ENCODE measurements around the gene MICAL3. TPM values are rescaled to one million over a fixed set of nuclear protein-coding genes. Genes with fewer than 3 reads are reported as not detected.

Gene MICAL3
- total and polyA plus RNA-seq, 7 donors: 9.6 to 94.2 (median 35.0) TPM

GRCh38 chr22:17882727-17883126, 141.6 kb downstream of the MICAL3 start:
- Histone ChIP-seq H3K4me3 (no peak overlapping the region), H3K36me3 (peaks cover 0 to 97% (median 48%) of the 10 kb centered on the region in 4 donors), H3K9me3 (no peaks in the 10 kb centered on the region), H3K27me3 (no peaks in the 10 kb centered on the region), H3K4me1 (peaks cover 0 to 5% (median 0%) of the 10 kb centered on the region in 4 donors), H3K27ac (no peak overlapping the region)
- no peak for TF ChIP-seq CTCF (IDR thresholded peaks at IDR 0.05)
- no peak for TF ChIP-seq POLR2A (IDR thresholded peaks at IDR 0.05)
- no peak for TF ChIP-seq EP300 (IDR thresholded peaks at IDR 0.05)
- no peak for TF ChIP-seq POLR2AphosphoS5 (IDR thresholded peaks at IDR 0.05)
- WGBS, 2 donors: 92 to 94% methylated on average over 8 of the region's 8 CpGs
- no peak for DNase-seq
- intact Hi-C loops (cut with DNase I): no loop called here

- intact Hi-C loops (cut with DNase I): no loop called here
- Histone ChIP-seq H3K4me3 (no peak overlapping the region), H3K27ac (no peak overlapping the region), H3K36me3 (peaks cover 0 to 93% (median 45%) of the 10 kb centered on the region in 4 donors), H3K27me3 (no peaks in the 10 kb centered on the region), H3K9me3 (no peaks in the 10 kb centered on the region), H3K4me1 (peaks cover 0 to 5% (median 0%) of the 10 kb centered on the region in 4 donors)
- TF ChIP-seq POLR2A (IDR thresholded peaks at IDR 0.05) (no peak), EP300 (IDR thresholded peaks at IDR 0.05) (no peak), POLR2AphosphoS5 (IDR thresholded peaks at IDR 0.05) (no peak), CTCF (IDR thresholded peaks at IDR 0.05) (no peak)
- no peak for DNase-seq
- 69 to 88% methylated on average over 2 of the region's 2 CpGs for WGBS, 2 donors
Measured at GRCh38 chr22:17882162-17882561, 142.2 kb downstream of the MICAL3 start.

- peaks cover 0 to 5% (median 0%) of the 10 kb centered on the region in 4 donors for H3K4me1 ChIP-seq
- no peaks in the 10 kb centered on the region for H3K27me3 ChIP-seq
- WGBS, 2 donors: 93 to 94% methylated on average over 6 of the region's 6 CpGs
- peaks cover 0 to 87% (median 42%) of the 10 kb centered on the region in 4 donors for H3K36me3 ChIP-seq
- TF ChIP-seq CTCF (IDR thresholded peaks at IDR 0.05) (no peak), POLR2AphosphoS5 (IDR thresholded peaks at IDR 0.05) (no peak), POLR2A (IDR thresholded peaks at IDR 0.05) (no peak), EP300 (IDR thresholded peaks at IDR 0.05) (no peak)
- no peak overlapping the region for H3K4me3 ChIP-seq
- no peaks in the 10 kb centered on the region for H3K9me3 ChIP-seq
- DNase-seq: no peak
- intact Hi-C loops (cut with DNase I): no loop called here
- no peak overlapping the region for H3K27ac ChIP-seq
Measured at GRCh38 chr22:17881366-17881765, 143.0 kb downstream of the MICAL3 start.

GRCh38 chr22:17880468-17880867, 143.9 kb downstream of the MICAL3 start:
- TF ChIP-seq CTCF (IDR thresholded peaks at IDR 0.05): no peak
- TF ChIP-seq EP300 (IDR thresholded peaks at IDR 0.05): no peak
- no peak for TF ChIP-seq POLR2AphosphoS5 (IDR thresholded peaks at IDR 0.05)
- TF ChIP-seq POLR2A (IDR thresholded peaks at IDR 0.05): no peak
- Histone ChIP-seq H3K4me1 (peaks cover 0 to 5% (median 0%) of the 10 kb centered on the region in 4 donors), H3K27me3 (no peaks in the 10 kb centered on the region), H3K27ac (no peak overlapping the region), H3K36me3 (peaks cover 0 to 87% (median 33%) of the 10 kb centered on the region in 4 donors), H3K9me3 (no peaks in the 10 kb centered on the region), H3K4me3 (no peak overlapping the region)
- intact Hi-C loops (cut with DNase I): no loop called here
- 86 to 92% methylated on average over 10 of the region's 10 CpGs for WGBS, 2 donors
- no peak for DNase-seq

GRCh38 chr22:17880020-17880419, 144.3 kb downstream of the MICAL3 start:
- Histone ChIP-seq H3K4me1 (peaks cover 0 to 5% (median 0%) of the 10 kb centered on the region in 4 donors), H3K27ac (no peak overlapping the region), H3K9me3 (no peaks in the 10 kb centered on the region), H3K36me3 (peaks cover 0 to 87% (median 31%) of the 10 kb centered on the region in 4 donors), H3K27me3 (no peaks in the 10 kb centered on the region), H3K4me3 (no peak overlapping the region)
- DNase-seq: no peak
- TF ChIP-seq EP300 (IDR thresholded peaks at IDR 0.05) (no peak), POLR2AphosphoS5 (IDR thresholded peaks at IDR 0.05) (no peak), CTCF (IDR thresholded peaks at IDR 0.05) (no peak), POLR2A (IDR thresholded peaks at IDR 0.05) (no peak)
- 93 to 94% methylated on average over 17 of the region's 17 CpGs for WGBS, 2 donors
- intact Hi-C loops (cut with DNase I): no loop called here
